Spleen (tissue), 11 donors: ENCODE measurements around the gene GSX1. TPM values are rescaled to one million over a fixed set of nuclear protein-coding genes. Genes with fewer than 3 reads are reported as not detected.

ENCODE experiments used
- DNase-seq: peaks from one replicate; pipeline ENCODE4 v3.0.0-alpha.2; 2020
- H3K27ac ChIP-seq, 8 donors: fragments of 200-600 bp; sonication (generic) in 7 of 8; 1 replicate in 4 of 8; 2 replicates in 4 of 8; pipeline versions ENCODE4 v1.5.0 to v1.8.0; 2016 to 2021; ENCODE audit warnings: inconsistent platforms in 4 of 8, mild to moderate bottlenecking in 4 of 8, moderate library complexity in 1 of 8
- H3K27me3 ChIP-seq, 7 donors: fragments of 200-600 bp; sonication (generic) in 6 of 7; replicated peaks in 1 of 7; 1 replicate in 4 of 7; 2 replicates in 3 of 7; pipeline versions ENCODE4 v1.5.0 to v1.8.0; 2016 to 2021; ENCODE audit warnings: inconsistent platforms in 3 of 7, mild to moderate bottlenecking in 1 of 7
- H3K36me3 ChIP-seq, 6 donors: fragments of 200-600 bp; sonication (generic) in 5 of 6; 1 replicate in 4 of 6; 2 replicates in 2 of 6; pipeline versions ENCODE4 v1.5.0 to v1.8.0; 2016 to 2021; ENCODE audit warnings: inconsistent platforms in 2 of 6
- H3K4me1 ChIP-seq, 6 donors: fragments of 200-600 bp; sonication (generic) in 5 of 6; 1 replicate in 3 of 6; 2 replicates in 3 of 6; pipeline versions ENCODE4 v1.5.0 to v1.8.0; 2016 to 2021; ENCODE audit warnings: inconsistent platforms in 3 of 6
- H3K4me3 ChIP-seq, 8 donors: fragments of 200-600 bp; sonication (generic) in 7 of 8; 1 replicate in 4 of 8; 2 replicates in 4 of 8; pipeline versions ENCODE4 v1.5.0 to v1.8.0; 2016 to 2021; ENCODE audit warnings: inconsistent platforms in 4 of 8, mild to moderate bottlenecking in 4 of 8, moderate library complexity in 2 of 8
- H3K9me3 ChIP-seq, 8 donors: fragments of 200-600 bp; sonication (generic) in 7 of 8; 1 replicate in 4 of 8; 2 replicates in 4 of 8; pipeline versions ENCODE4 v1.5.0 to v1.8.0; 2016 to 2021; ENCODE audit warnings: inconsistent platforms in 4 of 8
- POLR2A ChIP-seq, 3 donors: fragments of 450-650 bp; IDR thresholded peaks; one replicate each; pipeline ENCODE4 v1.5.1; 2017; ENCODE audit warnings: antibody characterized with exemption in 3 of 3, mild to moderate bottlenecking in 1 of 3
- POLR2AphosphoS5 ChIP-seq, 3 donors: sonication (generic); formaldehyde crosslinking; IDR thresholded peaks; one replicate each; pipeline ENCODE4 v1.5.1; 2017; ENCODE audit warnings: antibody characterized with exemption in 3 of 3
- WGBS, 5 donors: extraction: QIAGEN DNeasy Blood & Tissue Kit in 3 of 5; methylation state at CpG; one replicate each; pipeline versions ENCODE4 v1.1.5 to v1.1.7; 2013 to 2018; 5-methylcytosine and 5-hydroxymethylcytosine counted together
- intact Hi-C: fragments of 100-400 bp; cut with DNase I; formaldehyde crosslinking; loops from one replicate; pipeline ENCODE4 v1.15.0; 2023; ENCODE audit warnings: low total_unique reads
- polyA plus RNA-seq, 3 donors: library from polyadenylated mRNA; stranded (reverse); fragments of 200-250 nt; gene quantifications; one replicate each; pipeline ENCODE4 v1.2.1, GENCODE V29; 2013
- total RNA-seq, 7 donors: library from RNA; depleted of rRNA in 3 of 7; stranded (reverse); fragments of >200 nt in 3 of 7; fragmentation: NEBNext Ultra II Directional in 4 of 7; extraction: Animal tissue kit (Norgen Biotek cat#: 25700) in 4 of 7; gene quantifications; one replicate each; pipeline versions ENCODE4 v1.1.0 to v1.2.1, GENCODE V29; 2016 to 2021
- TF ChIP-seq, protein P1 (sequence below), 11 experiments: fragments of 200-600 bp in 7 of 11; fragments of 450-650 bp in 4 of 11; sonication (generic) in 4 of 11; IDR thresholded peaks in 8 of 11; conservative IDR thresholded peaks in 3 of 11; 1 replicate in 7 of 11; 2 replicates in 4 of 11; pipeline versions ENCODE4 v1.4.0 to v1.8.0; 2016 to 2021; ENCODE audit warnings: antibody characterized with exemption in 11 of 11, inconsistent platforms in 4 of 11, mild to moderate bottlenecking in 1 of 11
- donor health status: healthy with polysubstance abuse.
- donor health status: DM: no; HTN: no; CAD: no; lungs with moderate emphysema.
- donor health status: DM: no; HTN: no; CAD: no.
- donor health status: Bipolar disorder and iron deficiency.
- donor health status: healthy.
- donor health status: DM: no; HTN: no; CAD: no.
- donor health status: DM: yes; HTN: yes; CAD: no.

The GSX1 gene
- total and polyA plus RNA-seq, 10 donors: not detected

DNA sequence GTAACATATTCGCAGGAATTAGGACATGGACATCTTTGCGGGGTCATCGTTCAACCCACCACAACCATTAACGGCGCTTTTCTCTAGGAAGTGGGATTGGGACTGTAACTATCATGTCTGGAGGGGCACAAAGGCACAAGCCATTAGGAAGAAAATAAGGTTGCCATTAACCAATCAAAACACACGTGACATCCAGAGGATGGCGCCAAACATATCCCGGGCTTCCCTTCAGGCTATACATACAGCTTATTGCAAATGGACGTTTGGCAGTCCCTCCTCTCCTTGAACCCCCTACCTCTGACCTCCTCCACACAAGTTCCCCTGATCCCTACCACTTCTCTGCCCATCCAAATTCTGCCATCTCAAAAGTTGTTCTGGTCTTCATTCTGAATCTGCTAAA is 26.6 kb upstream of the GSX1 start:
- H3K27ac ChIP-seq: no peak overlapping the region
- peaks cover 0 to 71% (median 0%) of the 10 kb centered on the region in 7 donors for H3K27me3 ChIP-seq
- H3K4me3 ChIP-seq: no peak overlapping the region
- DNase-seq: no peak
- intact Hi-C loops: no loop called here
- TF ChIP-seq POLR2AphosphoS5 (IDR thresholded peaks at IDR 0.05): no peak
- no peaks in the 10 kb centered on the region for H3K4me1 ChIP-seq
- WGBS, 5 donors: 73 to 77% (median 75%) methylated on average over 9 of the region's 9 CpGs
- H3K9me3 ChIP-seq: no peaks in the 10 kb centered on the region
- no peaks in the 10 kb centered on the region for H3K36me3 ChIP-seq

DNA sequence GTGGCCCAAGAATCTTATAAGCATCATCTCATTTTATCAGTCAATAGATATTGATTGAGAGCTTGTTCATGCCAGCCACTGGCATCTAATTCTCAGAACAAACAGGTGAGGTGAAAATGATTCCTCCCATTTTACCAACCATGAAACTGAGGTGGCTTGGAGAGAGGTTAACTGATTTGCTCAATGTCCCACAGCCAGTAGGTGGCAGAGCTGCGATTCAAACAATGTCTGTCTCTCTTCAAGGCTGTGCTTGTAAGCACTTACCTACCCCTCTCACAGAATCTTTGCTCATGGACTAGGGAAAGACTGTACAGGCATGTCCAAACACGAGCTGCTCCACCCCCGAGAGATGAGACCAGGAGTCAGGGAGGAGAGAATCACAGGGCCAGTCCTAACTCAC is 21.5 kb upstream of the GSX1 start:
- peaks cover 0 to 68% (median 0%) of the 10 kb centered on the region in 7 donors for H3K27me3 ChIP-seq
- no peaks in the 10 kb centered on the region for H3K4me1 ChIP-seq
- H3K36me3 ChIP-seq: no peaks in the 10 kb centered on the region
- H3K9me3 ChIP-seq: no peaks in the 10 kb centered on the region
- WGBS, 5 donors: 13 to 25% (median 18%) methylated on average over 3 of the region's 3 CpGs
- intact Hi-C loops: no loop called here
- TF ChIP-seq POLR2AphosphoS5 (IDR thresholded peaks at IDR 0.05): no peak
- TF ChIP-seq POLR2A (IDR thresholded peaks at IDR 0.05): no peak
- TF ChIP-seq, protein P1, sequence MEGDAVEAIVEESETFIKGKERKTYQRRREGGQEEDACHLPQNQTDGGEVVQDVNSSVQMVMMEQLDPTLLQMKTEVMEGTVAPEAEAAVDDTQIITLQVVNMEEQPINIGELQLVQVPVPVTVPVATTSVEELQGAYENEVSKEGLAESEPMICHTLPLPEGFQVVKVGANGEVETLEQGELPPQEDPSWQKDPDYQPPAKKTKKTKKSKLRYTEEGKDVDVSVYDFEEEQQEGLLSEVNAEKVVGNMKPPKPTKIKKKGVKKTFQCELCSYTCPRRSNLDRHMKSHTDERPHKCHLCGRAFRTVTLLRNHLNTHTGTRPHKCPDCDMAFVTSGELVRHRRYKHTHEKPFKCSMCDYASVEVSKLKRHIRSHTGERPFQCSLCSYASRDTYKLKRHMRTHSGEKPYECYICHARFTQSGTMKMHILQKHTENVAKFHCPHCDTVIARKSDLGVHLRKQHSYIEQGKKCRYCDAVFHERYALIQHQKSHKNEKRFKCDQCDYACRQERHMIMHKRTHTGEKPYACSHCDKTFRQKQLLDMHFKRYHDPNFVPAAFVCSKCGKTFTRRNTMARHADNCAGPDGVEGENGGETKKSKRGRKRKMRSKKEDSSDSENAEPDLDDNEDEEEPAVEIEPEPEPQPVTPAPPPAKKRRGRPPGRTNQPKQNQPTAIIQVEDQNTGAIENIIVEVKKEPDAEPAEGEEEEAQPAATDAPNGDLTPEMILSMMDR (IDR thresholded peaks at IDR 0.05 in 8 of 11, conservative IDR thresholded peaks at IDR 0.05 in 3 of 11): peak in 3 of 11 experiments; percentile 13 to 32 (median 21)
- no peak overlapping the region for H3K4me3 ChIP-seq
- DNase-seq: no peak
- no peak overlapping the region for H3K27ac ChIP-seq

DNA sequence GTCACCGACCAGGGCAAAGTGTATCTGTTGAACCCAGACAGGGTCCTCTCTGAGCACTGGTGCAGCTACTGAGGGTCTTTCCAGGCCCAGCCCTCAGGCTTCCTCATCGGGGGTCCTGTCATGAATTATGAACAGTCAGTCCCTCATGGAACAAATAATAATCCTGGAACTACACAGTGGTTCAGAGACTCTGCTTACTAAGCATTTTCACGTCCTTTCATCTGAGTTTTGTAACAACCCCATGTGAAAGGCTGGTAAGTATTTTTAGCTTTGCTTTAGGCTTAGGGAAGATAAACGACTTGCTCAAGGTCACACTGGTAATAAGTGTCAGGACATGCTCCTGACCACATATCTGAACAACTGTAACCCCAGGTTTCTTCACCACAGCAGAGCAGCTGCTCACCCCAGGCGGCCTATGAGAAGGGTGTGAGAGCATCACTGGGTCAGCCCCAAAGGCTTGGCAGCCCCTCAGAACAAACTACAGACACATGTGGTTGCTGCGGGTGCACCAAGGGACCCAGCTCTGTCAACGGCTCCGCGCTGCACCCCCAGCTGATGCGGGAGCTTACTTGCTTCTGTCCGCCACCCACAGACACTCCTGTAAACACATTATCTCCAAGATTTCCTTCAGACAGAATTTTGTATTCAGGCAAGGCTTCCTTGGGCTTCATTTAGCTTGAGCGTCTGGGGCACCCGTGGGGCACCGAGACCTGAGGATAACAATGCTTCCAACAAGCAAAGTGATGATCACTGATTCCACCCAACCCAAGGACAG is 19.4 kb upstream of the GSX1 start:
- intact Hi-C loops: no loop called here
- TF ChIP-seq POLR2A (IDR thresholded peaks at IDR 0.05) (no peak), POLR2AphosphoS5 (IDR thresholded peaks at IDR 0.05) (no peak)
- TF ChIP-seq, protein P1 (IDR thresholded peaks at IDR 0.05 in 8 of 11, conservative IDR thresholded peaks at IDR 0.05 in 3 of 11): no peak
- no peaks in the 10 kb centered on the region for H3K4me1 ChIP-seq
- 71 to 82% (median 77%) methylated on average over 13 to 14 of the region's 14 CpGs for WGBS, 5 donors
- no peak for DNase-seq
- no peak overlapping the region for H3K27ac ChIP-seq
- no peaks in the 10 kb centered on the region for H3K36me3 ChIP-seq
- H3K4me3 ChIP-seq: no peak overlapping the region
- no peaks in the 10 kb centered on the region for H3K9me3 ChIP-seq
- peaks cover 0 to 72% (median 4%) of the 10 kb centered on the region in 7 donors for H3K27me3 ChIP-seq

DNA sequence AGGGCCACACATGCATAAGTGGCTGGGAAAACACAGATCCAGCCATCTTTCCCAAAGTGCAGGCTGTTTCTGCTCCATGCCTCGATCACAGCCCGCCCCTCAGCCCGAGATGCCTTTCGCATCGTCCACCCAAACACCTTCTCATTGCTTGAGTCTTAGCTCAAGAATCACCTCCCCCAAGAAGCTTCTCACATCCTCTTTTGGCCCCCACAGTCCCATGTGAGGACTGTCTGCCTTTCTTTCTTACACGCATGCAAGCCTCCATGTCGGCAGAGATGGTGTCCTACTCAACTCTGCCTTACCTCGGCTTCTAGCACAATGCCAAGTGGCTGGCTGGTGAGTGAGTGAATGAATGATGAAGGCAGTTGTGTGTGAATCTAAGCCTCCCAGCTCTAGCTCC is 18.1 kb upstream of the GSX1 start:
- H3K27me3 ChIP-seq: peaks cover 0 to 70% (median 4%) of the 10 kb centered on the region in 7 donors
- intact Hi-C loops: no loop called here
- no peak overlapping the region for H3K4me3 ChIP-seq
- no peak for DNase-seq
- no peaks in the 10 kb centered on the region for H3K4me1 ChIP-seq
- no peaks in the 10 kb centered on the region for H3K9me3 ChIP-seq
- H3K36me3 ChIP-seq: no peaks in the 10 kb centered on the region
- H3K27ac ChIP-seq: no peak overlapping the region
- no peak for TF ChIP-seq POLR2A (IDR thresholded peaks at IDR 0.05)
- WGBS, 5 donors: 76 to 87% (median 79%) methylated on average over 8 of the region's 8 CpGs

DNA sequence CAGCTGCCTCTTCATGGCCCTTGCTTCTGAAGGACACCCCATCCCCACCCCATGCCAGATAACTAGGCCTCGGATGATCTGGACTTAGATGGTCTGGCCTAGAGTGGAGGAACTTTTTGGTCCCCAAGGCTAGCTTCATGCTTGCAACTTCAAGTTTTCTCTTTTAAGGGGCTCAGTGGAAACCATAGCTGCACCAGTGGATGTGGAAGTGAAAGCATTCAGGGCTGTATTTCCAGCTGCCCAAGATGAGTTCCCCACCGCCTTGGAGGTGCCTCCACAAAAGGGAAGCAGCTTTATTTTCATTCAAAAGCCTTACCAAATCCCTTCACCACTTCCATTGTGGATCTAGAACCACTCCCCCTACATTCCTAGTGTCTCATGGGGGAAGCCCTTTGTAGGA is 17.6 kb upstream of the GSX1 start:
- TF ChIP-seq POLR2A (IDR thresholded peaks at IDR 0.05): no peak
- 54 to 88% (median 66%) methylated on average over 2 of the region's 2 CpGs for WGBS, 5 donors
- peaks cover 0 to 73% (median 4%) of the 10 kb centered on the region in 7 donors for H3K27me3 ChIP-seq
- H3K4me1 ChIP-seq: no peaks in the 10 kb centered on the region
- intact Hi-C loops: no loop called here
- H3K27ac ChIP-seq: no peak overlapping the region
- no peak overlapping the region for H3K4me3 ChIP-seq
- no peaks in the 10 kb centered on the region for H3K9me3 ChIP-seq
- DNase-seq: no peak
- no peaks in the 10 kb centered on the region for H3K36me3 ChIP-seq
